SIG-M5 treated with dmso at 0.1 percent for 504 hours (cell line): Measurements from ENCODE around the gene SPATA31A5.
"Not testable (repeated sequence)": the region's sequence is repeated elsewhere in the genome, so short reads cannot be mapped to it uniquely, and the experiment has no call there.

Source experiments
- DNase-seq: peaks from one replicate; lab custom pipeline; 2025; ENCODE audit not compliant: unreplicated experiment; lab: John Stamatoyannopoulos, UW

The SPATA31A5 gene

GRCh38 chr9:60914107-60914506, at the start of gene SPATA31A5:
SPATA31A5 (plus strand) TSS chr9:60914407; CDS start chr9:60914436, 29 bp downstream.
- not testable (repeated sequence) for DNase-seq

DNA sequence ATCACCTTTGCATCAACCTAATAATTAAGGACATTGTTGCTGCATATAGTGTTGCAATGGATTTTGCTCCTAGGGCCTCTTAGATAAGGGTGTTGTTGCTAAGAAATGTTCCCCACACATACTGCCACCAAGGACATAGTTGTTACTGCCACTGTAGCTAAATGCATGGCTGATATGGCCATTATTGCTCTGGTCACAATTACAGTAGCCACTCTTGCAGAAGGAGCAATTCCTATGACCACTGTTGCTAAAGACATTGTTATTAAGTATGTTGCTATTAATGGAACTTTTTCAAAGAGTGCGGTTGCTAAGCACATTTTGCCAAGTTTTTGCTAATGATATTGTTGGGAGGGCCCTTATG, 48.8 kb downstream of the SPATA31A5 start:
- not testable (repeated sequence) for DNase-seq

GRCh38 chr9:60966382-60966781, 52.2 kb downstream of the SPATA31A5 start:
- DNase-seq: not testable (repeated sequence)
